Measurements from ENCODE around the gene ARHGAP22. TPM values are rescaled to one million over a fixed set of nuclear protein-coding genes. Genes with fewer than 3 reads are reported as not detected.

ARHGAP22 gene
- total and polyA plus RNA-seq, 2 donors (not counting 1 experiment from before 2014, with no cell fraction given) = 10.4 to 75.5 TPM

- Histone ChIP-seq H3K36me3 (ENCODE audit: control insufficient read depth, insufficient read depth, low read length) (peaks cover 10% of the 10 kb centered on the region), H3K4me3 (replicated peaks in 1 of 4; ENCODE audit: control extremely low read depth in 1 of 4, insufficient read depth in 1 of 4, low read depth in 3 of 4, low read length in 4 of 4) (no peak overlapping the region), H3K9me3 (ENCODE audit: control insufficient read depth, insufficient read depth, low read depth, low read length) (no peaks in the 10 kb centered on the region), H3K4me2 (ENCODE audit: extremely low read depth, insufficient read depth, low read length) (no peak overlapping the region), H3K27me3 (ENCODE audit: control insufficient read depth, insufficient read depth, low read length) (no peaks in the 10 kb centered on the region), H3K27ac (ENCODE audit: insufficient read depth, low read length) (no peak overlapping the region), H4K20me1 (ENCODE audit: control insufficient read depth, extremely low read depth, insufficient read depth, low read length) (no peaks in the 10 kb centered on the region), H3K4me1 (ENCODE audit: control insufficient read depth, extremely low read depth, insufficient read depth, low read length) (peaks cover 7% of the 10 kb centered on the region), H3K9ac (ENCODE audit: insufficient read depth, low read length) (no peak overlapping the region), H3K79me2 (ENCODE audit: control insufficient read depth, insufficient read depth, low read length) (peaks cover 44% of the 10 kb centered on the region), H2AFZ (ENCODE audit: low read length) (no peak overlapping the region)
- DNase-seq (ENCODE audit: low read depth in 2 of 2) = no peak
- no peak for TF ChIP-seq EZH2 (IDR thresholded peaks at IDR 0.05; ENCODE audit: low read length, missing control alignments)
- no peak for TF ChIP-seq CTCF (conservative IDR thresholded peaks at IDR 0.05 in 1 of 2, IDR thresholded peaks at IDR 0.05 in 1 of 2; ENCODE audit: low read depth in 1 of 2, low read length in 2 of 2)
These were observed 28.4 kb downstream of the ARHGAP22 start for GRCh38 chr10:48576501-48576900.

GRCh38 chr10:48575901-48576300 is 29.0 kb downstream of the ARHGAP22 start:
- Histone ChIP-seq H3K79me2 (ENCODE audit: control insufficient read depth, insufficient read depth, low read length) (peaks cover 46% of the 10 kb centered on the region), H3K27ac (ENCODE audit: insufficient read depth, low read length) (no peak overlapping the region), H3K4me3 (replicated peaks in 1 of 4; ENCODE audit: control extremely low read depth in 1 of 4, insufficient read depth in 1 of 4, low read depth in 3 of 4, low read length in 4 of 4) (no peak overlapping the region), H3K9ac (ENCODE audit: insufficient read depth, low read length) (no peak overlapping the region), H3K4me1 (ENCODE audit: control insufficient read depth, extremely low read depth, insufficient read depth, low read length) (peaks cover 7% of the 10 kb centered on the region), H3K9me3 (ENCODE audit: control insufficient read depth, insufficient read depth, low read depth, low read length) (no peaks in the 10 kb centered on the region), H3K4me2 (ENCODE audit: extremely low read depth, insufficient read depth, low read length) (no peak overlapping the region), H3K27me3 (ENCODE audit: control insufficient read depth, insufficient read depth, low read length) (no peaks in the 10 kb centered on the region), H2AFZ (ENCODE audit: low read length) (no peak overlapping the region), H4K20me1 (ENCODE audit: control insufficient read depth, extremely low read depth, insufficient read depth, low read length) (no peaks in the 10 kb centered on the region), H3K36me3 (ENCODE audit: control insufficient read depth, insufficient read depth, low read length) (peaks cover 10% of the 10 kb centered on the region)
- TF ChIP-seq CTCF (conservative IDR thresholded peaks at IDR 0.05 in 1 of 2, IDR thresholded peaks at IDR 0.05 in 1 of 2; ENCODE audit: low read depth in 1 of 2, low read length in 2 of 2) (no peak), EZH2 (IDR thresholded peaks at IDR 0.05; ENCODE audit: low read length, missing control alignments) (no peak)
- DNase-seq (ENCODE audit: low read depth in 2 of 2) = no peak

- Histone ChIP-seq H3K4me3 (replicated peaks in 1 of 4; ENCODE audit: control extremely low read depth in 1 of 4, insufficient read depth in 1 of 4, low read depth in 3 of 4, low read length in 4 of 4) (no peak overlapping the region), H2AFZ (ENCODE audit: low read length) (no peak overlapping the region), H3K79me2 (ENCODE audit: control insufficient read depth, insufficient read depth, low read length) (peaks cover 46% of the 10 kb centered on the region), H3K9ac (ENCODE audit: insufficient read depth, low read length) (no peak overlapping the region), H4K20me1 (ENCODE audit: control insufficient read depth, extremely low read depth, insufficient read depth, low read length) (no peaks in the 10 kb centered on the region), H3K4me2 (ENCODE audit: extremely low read depth, insufficient read depth, low read length) (no peak overlapping the region), H3K9me3 (ENCODE audit: control insufficient read depth, insufficient read depth, low read depth, low read length) (no peaks in the 10 kb centered on the region), H3K27ac (ENCODE audit: insufficient read depth, low read length) (no peak overlapping the region), H3K4me1 (ENCODE audit: control insufficient read depth, extremely low read depth, insufficient read depth, low read length) (peaks cover 7% of the 10 kb centered on the region), H3K27me3 (ENCODE audit: control insufficient read depth, insufficient read depth, low read length) (no peaks in the 10 kb centered on the region), H3K36me3 (ENCODE audit: control insufficient read depth, insufficient read depth, low read length) (peaks cover 12% of the 10 kb centered on the region)
- TF ChIP-seq EZH2 (IDR thresholded peaks at IDR 0.05; ENCODE audit: low read length, missing control alignments) (no peak), CTCF (conservative IDR thresholded peaks at IDR 0.05 in 1 of 2, IDR thresholded peaks at IDR 0.05 in 1 of 2; ENCODE audit: low read depth in 1 of 2, low read length in 2 of 2) (no peak)
- no peak for DNase-seq (ENCODE audit: low read depth in 2 of 2)
These were observed 30.0 kb downstream of the ARHGAP22 start for GRCh38 chr10:48574817-48575380.
